Activated effector memory CD4-positive, alpha-beta T cell treated with anti-CD3 and anti-CD28 coated beads, Interleukin-2, amount 50 U/mL, for 16 hours (primary cell): ENCODE data around the gene ATP6V1F.

Experiments
- DNase-seq: peaks from one replicate; pipeline ENCODE4 v3.0.0-alpha.2; 2020

ATP6V1F gene

DNA sequence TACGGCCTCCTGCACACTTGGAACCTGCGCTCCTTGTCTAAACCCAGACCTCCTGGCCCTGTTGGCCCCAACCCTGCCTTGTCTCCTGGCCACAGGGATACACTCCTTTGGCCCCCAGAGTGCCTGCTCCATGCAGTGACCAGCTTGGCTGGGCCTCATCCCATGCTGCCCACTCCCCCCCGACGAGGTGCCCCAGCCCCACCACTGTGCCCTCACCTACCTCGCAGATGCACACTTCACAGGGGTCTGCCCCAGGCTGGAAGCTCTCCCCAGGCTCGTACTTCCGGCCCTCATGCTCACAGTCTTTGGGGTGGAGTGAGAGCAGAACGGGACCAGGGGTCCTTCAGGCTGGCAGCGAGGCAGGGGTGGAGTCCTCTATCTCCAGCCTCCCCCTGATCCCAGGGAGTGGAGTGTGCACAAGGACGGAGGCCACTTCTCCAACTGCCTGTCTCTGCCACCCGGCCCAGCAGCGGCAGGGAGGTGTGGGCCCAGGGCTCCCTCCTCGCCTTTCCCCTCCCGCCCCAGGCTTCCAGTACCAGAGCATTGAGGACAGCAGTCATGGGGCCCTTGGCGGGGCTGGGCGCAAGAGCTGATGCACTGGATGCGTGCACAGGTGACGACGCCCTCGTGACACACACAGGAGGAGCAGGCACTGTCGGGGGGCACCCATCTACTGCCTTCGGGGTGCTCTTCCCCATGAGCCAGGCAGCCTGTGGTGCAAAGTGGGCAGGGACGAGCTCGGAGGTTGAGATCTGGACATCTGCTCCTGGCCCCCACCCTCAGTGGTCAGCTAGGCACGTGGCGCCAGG, 22.1 kb downstream of the ATP6V1F start:
- DNase-seq = no peak

DNA sequence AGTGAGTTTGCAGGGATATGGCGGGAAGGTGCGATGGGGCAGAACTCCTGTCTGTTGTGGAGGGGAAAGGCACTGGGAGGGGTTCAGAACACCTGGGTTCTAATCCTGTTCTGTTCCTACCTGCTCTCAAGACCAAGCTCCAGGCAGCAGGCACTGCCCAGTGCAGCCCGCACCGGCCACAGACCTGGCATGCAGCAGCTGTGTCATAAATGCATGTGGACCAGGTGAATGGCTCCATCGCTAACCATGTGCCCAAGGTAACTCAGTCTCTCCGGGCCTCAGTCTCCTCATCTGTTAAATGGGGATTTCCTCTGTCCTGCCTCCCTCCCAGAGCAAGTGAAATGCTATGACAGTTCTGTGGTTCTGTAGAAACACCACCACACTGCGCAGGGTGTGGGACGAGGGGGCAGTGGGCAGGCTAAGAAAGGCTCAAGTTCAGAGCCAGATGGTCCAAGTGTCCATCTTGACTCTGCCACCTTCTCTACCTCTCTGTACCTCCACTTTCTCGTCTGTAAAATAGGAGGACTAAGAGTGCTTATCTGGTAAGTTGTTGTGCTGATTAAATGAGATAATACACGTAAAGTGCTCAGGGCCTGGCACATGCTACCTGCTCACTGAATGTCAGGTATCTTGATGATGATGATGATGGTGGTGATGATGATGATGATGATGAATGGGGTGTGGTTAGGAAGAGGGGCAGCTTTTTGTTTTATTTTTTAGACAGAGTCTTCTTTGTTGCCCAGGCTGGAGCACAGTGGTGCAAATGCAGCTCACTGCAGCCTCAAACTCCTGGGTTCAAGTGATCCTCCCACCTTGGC, 22.9 kb downstream of the ATP6V1F start:
- DNase-seq = no peak

DNA sequence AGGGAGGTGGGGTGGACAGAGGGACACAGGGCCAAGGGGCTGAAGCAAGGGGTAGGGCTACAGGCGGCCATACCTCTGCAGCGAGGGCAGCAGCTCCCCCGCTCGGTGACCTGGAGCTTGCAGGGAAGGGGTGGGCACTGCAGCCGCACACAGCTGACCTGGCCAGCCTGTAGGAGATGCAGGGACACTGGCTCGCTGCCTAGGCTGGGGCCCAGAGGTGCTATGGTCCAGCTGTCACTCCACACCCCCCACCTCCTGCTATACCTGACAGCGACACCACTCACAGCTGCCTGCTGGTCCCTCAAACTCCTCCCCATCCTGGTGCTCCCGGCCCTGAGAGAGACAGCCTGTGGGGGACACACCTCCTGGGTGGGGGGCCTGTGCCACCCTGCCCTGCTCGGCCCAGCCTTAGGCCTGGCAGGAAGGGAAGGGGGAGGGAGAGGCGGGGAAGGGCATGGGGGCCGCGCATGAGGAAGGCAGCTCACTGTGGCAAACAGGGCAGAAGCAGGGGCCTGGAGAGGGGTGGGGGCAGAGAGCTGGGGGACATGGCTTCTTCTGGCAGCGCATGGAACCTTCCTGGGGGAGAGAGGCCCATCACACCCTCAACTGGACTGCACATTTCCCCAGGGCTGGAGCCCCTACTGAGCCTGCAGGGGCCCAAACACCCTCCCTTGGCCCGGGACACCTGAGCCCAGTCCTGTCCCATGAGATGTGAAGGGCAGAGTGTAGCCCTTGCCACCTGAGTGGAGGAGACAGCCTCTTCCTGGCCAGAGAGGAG, 23.9 kb downstream of the ATP6V1F start:
- DNase-seq = no peak

DNA sequence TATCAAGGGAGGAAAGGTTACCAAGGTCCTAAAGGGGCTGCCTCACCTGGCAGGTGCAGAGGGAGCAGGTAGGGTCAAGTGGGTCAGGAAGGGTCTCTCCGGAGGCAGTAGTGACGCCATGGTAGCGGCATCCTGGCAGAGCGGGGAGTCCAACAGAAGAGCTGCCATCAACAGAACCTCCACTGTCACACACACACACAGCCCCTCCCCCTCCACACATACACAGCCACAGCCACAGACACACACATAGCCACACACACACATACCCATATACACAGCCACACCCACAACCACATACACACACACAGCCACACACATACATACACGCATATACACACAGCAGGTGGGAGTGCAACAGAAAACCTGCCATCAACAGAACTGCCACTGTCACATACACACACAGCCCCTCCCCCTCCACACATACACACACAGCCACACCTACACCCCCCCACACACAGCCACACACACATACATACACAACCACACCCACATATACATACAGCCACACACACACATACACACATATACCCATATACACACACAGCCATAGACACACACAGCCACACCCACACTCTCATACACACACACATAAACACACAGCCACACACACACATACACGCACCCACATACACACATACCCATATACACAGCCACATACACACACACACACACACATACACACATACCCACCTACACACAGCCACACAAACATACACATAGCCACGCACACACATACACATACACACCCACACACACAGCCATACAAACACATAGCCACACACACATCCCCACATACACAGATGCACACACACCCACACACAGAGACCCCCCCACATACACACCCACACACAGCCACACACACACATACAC, 24.7 kb downstream of the ATP6V1F start:
- DNase-seq = no peak

DNA sequence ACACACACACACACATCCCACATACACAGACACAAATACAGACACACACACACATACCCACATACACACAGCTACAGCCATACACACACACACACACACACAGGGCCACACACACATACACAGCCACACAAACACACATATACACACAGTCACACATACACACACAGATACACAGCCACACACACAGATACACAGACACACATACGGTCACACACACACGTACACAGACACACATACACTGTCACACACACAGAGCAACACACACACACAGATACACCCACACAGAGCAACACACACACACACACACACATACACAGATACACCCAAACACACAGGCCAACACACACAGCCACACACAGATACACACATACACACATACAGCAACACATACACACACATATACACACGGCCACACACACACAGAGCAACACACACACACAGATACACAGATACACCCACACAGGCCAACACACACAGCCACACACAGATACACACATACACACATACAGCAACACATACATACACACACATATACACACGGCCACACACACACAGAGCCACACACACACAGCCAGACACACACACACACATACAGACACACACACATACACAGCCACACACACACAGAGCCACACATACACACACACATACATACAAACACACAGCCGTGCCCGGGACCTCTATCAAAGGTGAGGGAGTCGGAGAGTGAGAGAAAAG, 25.5 kb downstream of the ATP6V1F start:
- DNase-seq = no peak

DNA sequence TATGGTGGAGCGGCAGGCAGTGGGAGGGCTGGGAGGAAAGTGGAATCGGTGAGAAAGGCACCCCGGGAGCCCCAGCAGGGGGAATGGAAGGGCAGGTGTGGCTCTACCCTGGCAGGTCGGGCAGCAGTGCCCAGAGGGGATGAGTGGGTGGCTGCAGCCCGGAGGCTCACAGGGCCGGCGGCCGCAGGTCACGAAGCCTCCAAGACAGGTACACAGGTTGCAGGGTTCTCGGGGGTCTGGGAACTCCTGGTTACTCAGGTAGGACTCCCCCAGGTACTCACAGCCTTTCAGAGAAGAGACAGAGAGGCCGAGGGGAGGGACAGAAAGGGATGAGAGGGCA, 26.1 kb downstream of the ATP6V1F start:
- DNase-seq = no peak

DNA sequence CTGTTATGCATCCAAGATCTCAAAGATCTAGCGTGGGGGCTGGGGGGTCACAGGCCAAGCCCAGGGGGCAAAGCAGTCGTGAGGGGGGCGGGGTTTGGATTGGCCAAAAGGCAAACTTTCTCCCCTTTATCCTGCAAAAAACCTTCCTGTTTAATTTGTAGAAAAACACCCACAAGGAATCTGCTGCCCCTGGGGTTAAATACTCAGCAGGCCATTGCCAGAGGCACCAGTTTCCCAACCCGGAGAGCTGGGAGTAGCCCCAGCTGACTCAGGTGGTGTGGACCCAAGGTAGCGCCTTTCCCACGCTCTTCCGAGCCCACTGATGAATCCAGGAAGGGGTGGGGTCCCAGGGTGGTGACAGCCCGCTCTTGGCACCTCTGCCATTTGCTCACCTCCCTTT, 26.5 kb downstream of the ATP6V1F start:
- DNase-seq = no peak

DNA sequence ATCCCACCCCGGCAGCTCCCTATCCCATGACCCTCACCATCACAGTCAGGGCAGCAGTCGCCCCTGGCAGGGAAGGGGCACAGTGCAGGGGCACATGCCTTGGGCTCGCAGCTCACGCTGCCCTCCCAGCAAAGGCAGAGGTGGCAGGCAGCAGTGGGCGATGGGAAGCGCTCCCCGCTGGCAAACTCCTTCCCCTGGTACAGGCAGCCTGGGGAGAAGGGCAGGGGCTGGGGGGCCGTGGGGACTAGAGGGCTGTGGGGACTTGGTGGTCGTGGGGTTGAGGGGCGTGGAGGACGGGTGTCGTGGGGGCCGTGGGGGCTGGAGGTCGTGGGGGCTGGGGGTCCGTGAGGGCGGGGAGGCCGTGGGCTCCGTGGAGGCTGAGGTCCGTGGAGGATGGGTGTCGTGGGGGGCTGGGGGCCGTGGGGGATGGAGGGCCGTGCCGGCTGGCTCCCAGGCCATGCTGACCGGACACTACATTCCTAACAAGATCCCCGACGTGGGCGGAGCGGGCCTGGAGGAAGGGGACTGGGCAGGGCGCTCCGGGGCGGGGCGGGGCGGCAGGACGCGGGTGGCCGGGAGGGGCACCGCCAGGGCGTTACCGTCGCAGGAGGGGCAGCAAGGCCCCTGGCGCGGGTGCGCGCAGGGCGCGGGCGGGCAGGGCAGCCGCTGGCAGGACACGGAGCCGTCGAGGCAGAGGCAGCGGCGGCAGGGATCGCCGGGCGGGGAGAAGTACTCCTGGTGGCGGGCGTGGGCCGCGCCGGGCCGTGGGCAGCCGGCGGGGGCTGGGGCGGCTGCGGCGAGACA, 27.9 kb downstream of the ATP6V1F start:
- no peak for DNase-seq

DNA sequence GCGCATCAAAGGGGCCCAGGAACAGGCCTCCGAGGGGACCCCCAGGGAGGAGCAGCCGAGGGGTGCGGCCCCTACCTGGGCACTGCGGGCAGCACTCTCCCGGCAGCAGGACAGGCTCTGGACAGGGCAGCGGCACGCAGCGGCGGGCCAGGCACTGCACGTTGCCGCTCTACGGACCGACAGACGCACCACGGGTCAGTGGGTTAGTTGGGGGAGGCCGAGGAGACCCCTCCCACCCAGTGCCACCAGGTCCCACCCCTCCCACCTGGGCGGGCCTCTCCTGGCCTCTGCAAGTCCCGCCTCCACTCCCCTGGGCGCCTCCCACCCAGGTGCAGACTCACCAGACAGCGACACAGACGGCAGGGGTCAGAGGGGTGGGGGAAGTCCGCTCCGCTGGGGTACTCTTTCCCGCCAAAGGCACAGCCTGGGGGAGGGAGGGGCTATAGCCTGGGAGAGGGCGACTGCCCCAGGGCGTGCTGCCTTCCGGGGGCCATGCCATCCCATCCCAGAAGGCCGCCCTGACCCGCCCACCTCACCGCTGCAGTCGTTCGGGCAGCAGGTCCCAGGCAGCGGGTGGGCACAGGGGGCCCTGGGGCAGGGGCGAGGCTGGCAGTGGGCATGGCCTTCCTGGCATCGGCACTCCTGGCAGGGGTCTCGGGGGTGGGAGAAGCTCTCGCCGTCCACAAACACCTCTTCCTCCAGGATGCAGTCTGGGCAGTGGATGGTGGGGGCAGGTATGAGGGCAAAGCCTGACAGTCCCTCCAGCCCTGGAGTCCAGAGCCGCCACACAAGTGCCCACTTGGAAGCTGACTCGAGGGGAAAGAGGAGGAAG, 28.7 kb downstream of the ATP6V1F start:
- DNase-seq = no peak

DNA sequence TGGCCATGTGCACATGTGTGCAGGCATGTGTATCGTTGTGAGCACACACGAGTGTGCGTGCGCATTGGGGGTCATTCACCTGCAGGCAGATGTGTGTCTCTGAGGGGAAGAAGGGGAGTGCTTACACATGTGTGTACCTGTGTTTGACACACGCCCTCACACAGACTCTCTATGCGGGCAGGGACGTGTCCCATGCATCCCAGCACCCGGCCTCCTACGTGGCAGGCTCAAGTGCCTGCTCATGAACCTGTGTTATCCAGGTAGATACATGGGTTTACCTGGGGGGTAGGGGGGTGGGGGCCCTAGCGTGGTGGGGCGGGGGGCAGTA, 29.2 kb downstream of the ATP6V1F start:
- no peak for DNase-seq

DNA sequence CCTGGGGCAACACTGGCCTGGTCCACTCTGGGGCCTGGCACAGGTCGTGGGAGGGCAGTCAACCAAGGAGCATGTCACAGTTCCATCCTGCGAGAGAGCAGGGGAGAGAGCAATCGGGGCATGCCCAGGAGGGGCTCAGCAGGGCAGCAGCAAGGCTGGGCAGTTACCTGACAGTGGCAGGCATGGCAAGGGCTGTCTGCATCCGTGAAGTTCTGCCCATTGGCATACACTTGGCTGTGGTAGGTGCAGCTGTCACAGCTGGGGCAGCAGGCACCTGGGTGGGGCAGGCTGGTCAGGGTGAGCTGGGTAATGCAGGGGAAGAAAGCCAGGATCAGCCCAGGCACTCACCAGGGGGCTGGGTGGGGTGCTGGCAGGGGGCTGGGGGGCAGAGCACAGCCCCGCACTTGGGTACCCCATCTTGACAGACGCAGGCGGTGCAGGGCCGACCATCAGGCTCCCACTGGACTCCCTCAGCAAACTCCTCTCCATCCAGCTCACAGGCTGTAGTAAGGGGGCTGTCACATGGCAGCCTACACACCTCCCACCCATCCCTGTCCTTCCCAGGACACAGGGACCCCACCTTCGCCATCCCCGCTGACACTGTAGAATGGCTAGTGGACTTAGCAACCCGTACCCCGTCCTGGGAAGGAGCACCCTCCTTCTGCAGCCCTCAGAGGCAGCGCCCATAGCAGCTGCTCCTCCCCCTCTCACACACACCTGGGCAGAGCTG, 30.0 kb downstream of the ATP6V1F start:
- no peak for DNase-seq

DNA sequence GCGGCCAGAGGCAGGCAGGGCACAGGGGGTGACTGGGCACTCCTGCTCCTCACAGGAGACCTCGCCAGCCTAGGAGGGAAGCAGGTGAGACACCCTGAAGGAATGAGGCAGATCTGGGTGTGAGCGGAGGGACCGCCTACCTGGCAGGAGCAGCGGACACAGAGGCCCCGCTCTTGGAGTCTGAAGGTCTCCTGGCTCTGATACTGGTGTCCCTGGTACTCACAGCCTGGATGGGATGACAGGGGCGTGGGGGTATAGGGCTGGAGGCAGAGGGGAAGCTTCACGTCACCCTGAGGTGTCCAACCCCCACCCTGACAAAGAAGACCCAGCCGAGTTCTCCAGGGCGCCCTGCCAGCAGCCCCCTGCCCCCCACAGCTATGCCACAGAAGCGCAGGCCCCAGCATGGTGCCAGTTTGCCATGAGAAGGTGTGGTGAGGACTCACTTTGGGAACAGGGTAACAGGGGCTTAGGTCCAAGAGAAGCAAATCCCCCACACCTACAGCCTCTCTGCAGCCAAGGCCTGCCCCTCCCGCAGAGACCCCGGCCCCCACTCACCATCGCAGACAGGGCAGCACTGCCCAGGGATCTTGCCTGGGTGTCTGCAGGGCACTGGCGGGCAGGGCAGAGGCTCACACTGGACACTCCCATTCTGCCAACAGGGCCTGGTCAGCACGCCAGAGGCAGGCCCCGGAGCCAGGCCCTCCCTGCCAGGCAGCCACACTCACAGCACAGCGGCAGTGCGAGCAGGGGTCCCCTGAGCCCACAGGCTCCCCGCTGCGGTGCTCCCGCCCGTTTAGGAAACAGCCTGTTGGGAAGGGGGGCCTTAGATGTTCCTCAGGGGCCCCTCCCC, 30.8 kb downstream of the ATP6V1F start:
- no peak for DNase-seq

DNA sequence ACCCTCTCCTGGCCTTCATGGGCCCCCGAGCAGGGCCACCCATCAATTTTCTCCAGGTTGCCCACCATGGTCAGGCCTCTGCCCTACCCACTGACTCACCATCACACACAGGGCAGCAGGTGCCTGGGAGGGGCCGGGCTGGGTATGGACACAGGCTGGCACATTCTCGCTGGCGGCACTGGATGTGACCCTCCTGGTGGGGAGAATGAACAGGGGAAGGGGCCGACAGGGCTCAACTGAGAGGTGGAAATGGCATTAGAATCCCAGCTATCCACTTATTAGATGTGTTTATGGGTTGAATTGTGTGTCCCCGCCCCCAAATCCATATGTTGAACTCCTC, 31.4 kb downstream of the ATP6V1F start:
- DNase-seq = no peak

DNA sequence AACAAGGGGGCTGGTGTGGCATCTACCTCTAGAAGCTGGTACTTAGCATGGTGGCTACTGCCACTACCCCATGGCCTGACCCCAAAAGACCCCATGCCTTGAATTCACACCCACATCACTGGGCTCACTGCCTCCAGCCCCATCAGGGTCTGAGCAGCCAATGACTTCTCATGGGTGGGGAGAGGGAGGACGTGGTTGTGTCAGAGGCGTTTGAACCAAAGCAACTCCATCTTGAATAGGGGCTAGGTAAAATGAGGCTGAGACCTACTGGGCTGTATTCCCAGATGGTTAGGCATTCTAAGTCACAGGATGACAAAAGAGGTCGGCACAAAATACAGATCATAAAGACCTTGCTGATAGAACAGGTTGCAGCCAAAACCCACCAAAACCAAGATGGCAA, 32.7 kb downstream of the ATP6V1F start:
- DNase-seq = no peak

DNA sequence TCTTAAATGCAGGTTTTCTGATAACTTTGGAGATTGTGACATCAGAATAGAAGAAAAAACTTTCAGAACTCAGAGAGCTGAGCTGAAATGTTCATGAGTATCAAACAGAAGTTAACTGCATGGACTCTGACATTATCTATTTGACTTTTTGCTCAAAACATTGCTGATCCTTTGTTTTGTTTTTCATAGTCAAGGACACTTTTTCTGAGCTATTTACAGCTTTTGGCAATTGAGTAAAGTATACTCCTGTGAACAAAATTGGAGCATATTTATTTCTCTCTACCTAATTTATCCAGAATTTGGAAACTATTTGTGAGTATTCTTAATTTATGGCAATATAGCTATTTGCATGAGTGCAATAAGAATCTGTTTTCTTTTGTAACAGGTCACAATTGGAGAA, 36.7 kb downstream of the ATP6V1F start:
- DNase-seq = no peak

DNA sequence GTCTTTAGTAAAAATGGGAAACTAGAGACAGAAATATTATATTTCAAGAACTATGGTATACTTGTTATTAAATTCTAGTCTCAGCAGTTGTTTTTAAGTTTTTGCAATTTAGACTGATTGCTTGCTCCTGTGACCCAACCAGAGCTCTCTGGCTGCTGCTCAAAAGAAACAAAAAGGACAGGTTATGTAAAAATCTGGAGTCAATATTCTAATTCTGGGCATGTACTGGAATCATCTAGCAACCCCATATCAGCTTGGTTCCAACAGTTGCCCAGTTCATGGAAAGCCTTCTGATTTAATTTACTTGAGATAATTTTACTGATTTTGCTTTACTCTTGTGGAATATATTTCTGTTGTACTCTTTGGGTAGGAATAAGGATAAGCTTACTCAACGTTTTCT, 37.6 kb downstream of the ATP6V1F start:
- DNase-seq = no peak

DNA sequence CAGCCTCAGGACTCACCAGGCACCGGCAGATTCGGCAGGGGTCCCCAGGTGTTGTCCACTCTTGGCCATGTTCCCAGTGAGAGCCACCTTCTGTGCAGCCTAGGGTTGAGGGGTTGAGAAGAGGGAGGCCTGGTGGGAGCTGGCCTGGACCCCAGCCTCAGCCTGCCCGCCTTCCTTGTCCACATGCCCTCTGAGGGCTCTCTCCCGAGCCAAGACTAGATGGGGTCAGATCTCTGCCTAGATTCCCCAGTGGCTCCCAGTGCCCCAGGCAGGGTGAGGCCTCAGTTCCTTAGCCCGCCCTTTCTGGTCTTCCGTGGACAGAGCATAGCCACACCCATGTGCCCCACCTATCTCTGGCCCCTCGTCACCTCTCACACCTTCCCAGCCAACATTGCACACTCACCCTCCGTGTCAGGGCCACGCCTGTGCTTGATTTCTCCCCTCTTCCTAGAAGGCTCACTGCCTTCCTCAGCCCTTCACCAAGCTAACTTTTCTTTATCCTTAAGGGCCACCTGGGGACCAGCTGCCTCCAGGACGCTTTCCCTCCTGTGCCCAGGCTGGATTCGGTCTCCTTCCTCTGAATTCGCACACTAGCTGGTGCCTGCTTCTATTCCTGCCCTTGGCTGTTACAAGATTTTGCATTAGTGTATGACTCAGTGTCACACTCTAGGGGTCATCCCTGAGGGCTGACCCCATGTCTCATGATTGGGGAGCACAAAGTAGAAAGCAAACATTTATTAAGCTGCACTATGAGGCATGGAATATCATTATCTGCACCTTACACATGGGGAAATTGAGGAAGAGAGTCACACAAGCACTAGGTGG, 40.3 kb downstream of the ATP6V1F start:
- no peak for DNase-seq
